Vagina (tissue), 2 donors: ENCODE measurements around the gene FAM120AOS.

Experiments
- POLR2A ChIP-seq, 2 donors: fragments of 450-650 bp; IDR thresholded peaks; one replicate each; pipeline ENCODE4 v1.6.1; 2017; ENCODE audit warnings: antibody characterized with exemption in 2 of 2, mild to moderate bottlenecking in 2 of 2, moderate library complexity in 2 of 2
- POLR2AphosphoS5 ChIP-seq, 2 donors: sonication (generic); formaldehyde crosslinking; IDR thresholded peaks; one replicate each; pipeline ENCODE4 v1.9.0; 2017; ENCODE audit warnings: antibody characterized with exemption in 2 of 2, mild to moderate bottlenecking in 2 of 2, low read depth in 1 of 2; ENCODE audit not compliant: insufficient read depth in 1 of 2
- TF ChIP-seq, protein P1 (sequence below), 3 experiments: fragments of 450-650 bp in 2 of 3; fragments of 200-600 bp in 1 of 3; sonication (generic) in 1 of 3; IDR thresholded peaks; one replicate each; pipeline ENCODE4 v1.5.1; 2017 to 2019; ENCODE audit warnings: antibody characterized with exemption in 3 of 3, mild to moderate bottlenecking in 2 of 3, moderate library complexity in 2 of 3

DNA sequence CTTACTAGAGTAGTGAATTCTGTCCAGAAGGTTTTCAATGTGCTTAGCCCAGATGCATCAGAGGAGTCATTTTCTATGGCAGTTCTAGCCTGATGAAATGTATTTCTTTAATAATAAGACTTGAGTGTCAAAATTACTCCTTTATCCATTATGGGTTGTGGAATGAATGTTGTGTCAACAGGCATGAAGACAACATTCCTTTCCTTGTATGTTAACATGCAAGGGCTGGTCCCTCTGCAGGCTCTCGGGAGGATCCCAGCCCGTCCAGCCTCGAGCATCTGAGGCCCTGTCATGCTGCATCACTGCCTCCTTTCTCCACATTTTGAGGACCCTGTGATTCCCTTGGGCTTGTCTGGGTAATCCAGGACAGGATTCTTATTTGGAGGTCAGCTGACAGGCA lies 42.9 kb upstream of the FAM120AOS start:
- TF ChIP-seq POLR2A (IDR thresholded peaks at IDR 0.05), result no peak
- TF ChIP-seq, protein P1, sequence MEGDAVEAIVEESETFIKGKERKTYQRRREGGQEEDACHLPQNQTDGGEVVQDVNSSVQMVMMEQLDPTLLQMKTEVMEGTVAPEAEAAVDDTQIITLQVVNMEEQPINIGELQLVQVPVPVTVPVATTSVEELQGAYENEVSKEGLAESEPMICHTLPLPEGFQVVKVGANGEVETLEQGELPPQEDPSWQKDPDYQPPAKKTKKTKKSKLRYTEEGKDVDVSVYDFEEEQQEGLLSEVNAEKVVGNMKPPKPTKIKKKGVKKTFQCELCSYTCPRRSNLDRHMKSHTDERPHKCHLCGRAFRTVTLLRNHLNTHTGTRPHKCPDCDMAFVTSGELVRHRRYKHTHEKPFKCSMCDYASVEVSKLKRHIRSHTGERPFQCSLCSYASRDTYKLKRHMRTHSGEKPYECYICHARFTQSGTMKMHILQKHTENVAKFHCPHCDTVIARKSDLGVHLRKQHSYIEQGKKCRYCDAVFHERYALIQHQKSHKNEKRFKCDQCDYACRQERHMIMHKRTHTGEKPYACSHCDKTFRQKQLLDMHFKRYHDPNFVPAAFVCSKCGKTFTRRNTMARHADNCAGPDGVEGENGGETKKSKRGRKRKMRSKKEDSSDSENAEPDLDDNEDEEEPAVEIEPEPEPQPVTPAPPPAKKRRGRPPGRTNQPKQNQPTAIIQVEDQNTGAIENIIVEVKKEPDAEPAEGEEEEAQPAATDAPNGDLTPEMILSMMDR (IDR thresholded peaks at IDR 0.05), result no peak
- no peak for TF ChIP-seq POLR2AphosphoS5 (IDR thresholded peaks at IDR 0.05; ENCODE audit: insufficient read depth in 1 of 2, low read depth in 1 of 2)
